HAP-1 (cell line): ENCODE measurements around the gene MED17.
"Not testable (repeated sequence)": the region's sequence is repeated elsewhere in the genome, so short reads cannot be mapped to it uniquely, and the experiment has no call there.

Experiments used
- DNase-seq, 2 experiments: peaks; one replicate each; pipeline ENCODE4 v3.0.0-alpha.2; 2016 to 2020; ENCODE audit warnings: low spot score in 2 of 2
- H3K27me3 ChIP-seq: fragments of 250-450 bp; sonication (Bioruptor Pico); 2 replicates; pipeline ENCODE4 v1.5.1; 2020; ENCODE audit warnings: low read depth, mild to moderate bottlenecking, moderate library complexity
- H3K36me3 ChIP-seq: fragments of 250-450 bp; sonication (Bioruptor Pico); replicated peaks from 2 replicates; pipeline ENCODE4 v1.5.1; 2020; ENCODE audit warnings: mild to moderate bottlenecking
- H3K4me1 ChIP-seq: fragments of 250-450 bp; sonication (Bioruptor Pico); 2 replicates; pipeline ENCODE4 v1.5.1; 2020; ENCODE audit warnings: mild to moderate bottlenecking
- H3K4me3 ChIP-seq: fragments of 250-450 bp; sonication (Bioruptor Pico); 2 replicates; pipeline ENCODE4 v1.5.1; 2020; ENCODE audit warnings: mild to moderate bottlenecking, moderate library complexity
- H3K9me3 ChIP-seq: fragments of 250-450 bp; sonication (Bioruptor Pico); 2 replicates; pipeline ENCODE4 v1.5.1; 2020; ENCODE audit warnings: mild to moderate bottlenecking, moderate library complexity
- in situ Hi-C: fragments of 300-500 bp; cut with MboI; formaldehyde crosslinking; loops from 3 replicates; pipeline ENCODE4 v1.14.3; 2020; ENCODE audit warnings: low sequenced_read_pairs, inconsistent platforms, mixed read lengths

MED17 gene

DNA sequence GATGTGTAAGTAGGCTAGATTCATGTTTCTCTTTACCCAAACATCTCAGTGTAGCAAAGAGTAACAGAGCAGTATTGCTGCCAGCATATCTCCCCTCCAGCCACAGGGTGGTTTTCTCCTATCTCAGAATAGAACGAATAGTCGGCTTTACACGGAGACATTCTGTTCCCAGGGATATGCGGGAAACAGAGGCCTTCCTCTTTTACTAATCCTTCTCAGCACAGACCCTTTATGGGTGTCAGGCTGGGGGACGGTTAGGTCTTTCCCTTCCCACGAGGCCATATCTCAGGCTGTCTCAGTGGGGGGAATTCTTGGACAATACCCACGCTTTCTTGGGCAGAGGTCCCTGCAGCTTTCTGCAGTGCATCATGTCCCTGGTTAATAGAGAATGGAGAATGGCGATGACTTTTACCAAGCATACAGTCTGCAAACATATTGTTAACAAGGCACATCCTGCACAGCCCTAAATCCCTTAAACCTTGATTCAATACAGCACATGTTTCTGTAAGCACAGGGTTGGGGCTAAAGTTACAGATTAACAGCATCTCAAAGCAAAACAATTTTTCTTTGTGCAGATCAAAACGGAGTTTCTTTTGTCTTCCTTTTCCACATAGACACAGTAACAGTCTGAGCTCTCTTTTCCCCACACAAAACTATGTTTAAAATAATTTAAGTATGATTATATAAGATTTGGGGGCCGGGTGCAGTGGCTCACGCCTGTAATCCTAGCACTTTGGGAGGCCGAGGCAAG is 38.9 kb upstream of the MED17 start:
- H3K4me1 ChIP-seq = peaks cover 19% of the 10 kb centered on the region
- not testable (repeated sequence) for H3K4me3 ChIP-seq, H3K27me3 ChIP-seq, H3K9me3 ChIP-seq, H3K36me3 ChIP-seq, DNase-seq
- in situ Hi-C loops = loop anchor here (25.0 kb wide), 1 partner anchor 392 kb away; the partner anchor contains the start of gene PANX1

DNA sequence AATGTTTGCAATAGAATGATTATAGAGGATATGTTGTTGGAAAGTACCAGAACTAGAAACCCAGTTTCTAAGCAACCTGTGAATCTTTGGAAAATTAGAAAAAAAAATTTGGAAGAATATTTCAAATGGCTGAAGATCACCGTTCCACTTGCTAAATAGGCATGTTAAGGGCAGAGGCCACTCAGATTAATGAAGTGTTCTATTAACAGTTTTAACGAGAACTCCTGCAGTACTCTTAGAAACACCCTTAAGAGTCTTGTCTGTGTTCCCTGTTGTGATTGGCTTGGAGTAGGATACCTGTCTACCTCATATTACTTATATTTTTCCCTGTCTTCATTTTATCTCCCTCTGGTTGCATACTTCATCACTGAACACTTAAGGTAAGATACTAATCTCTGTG is 38.0 kb upstream of the MED17 start:
- H3K27me3 ChIP-seq = no peaks in the 10 kb centered on the region
- no peak overlapping the region for H3K4me3 ChIP-seq
- in situ Hi-C loops = loop anchor here (25.0 kb wide), 1 partner anchor 391 kb away; the partner anchor contains the start of gene PANX1
- H3K36me3 ChIP-seq = peaks cover 1% of the 10 kb centered on the region
- peaks cover 25% of the 10 kb centered on the region for H3K4me1 ChIP-seq
- no peak for DNase-seq
- H3K9me3 ChIP-seq = no peaks in the 10 kb centered on the region

DNA sequence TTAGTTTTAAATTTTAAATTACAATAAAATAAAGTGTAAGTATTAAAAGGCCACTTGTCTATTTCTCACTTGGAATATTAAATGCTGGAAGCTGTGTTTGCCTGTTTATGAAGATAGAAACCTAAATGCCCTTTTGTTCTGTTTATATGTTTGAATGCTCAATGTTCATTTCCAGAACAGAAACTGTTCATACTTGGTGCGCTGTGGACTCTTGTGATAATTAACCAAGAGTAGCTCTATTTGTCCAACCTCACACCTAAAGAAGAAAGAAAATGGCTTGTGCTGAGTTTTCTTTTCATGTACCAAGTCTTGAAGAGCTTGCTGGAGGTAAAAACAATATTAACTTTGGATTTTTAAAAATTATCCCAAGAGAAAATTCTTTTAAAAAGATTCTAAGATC is 37.0 kb upstream of the MED17 start:
- no peak for DNase-seq
- in situ Hi-C loops = loop anchor here (25.0 kb wide), 1 partner anchor 390 kb away; the partner anchor contains the start of gene PANX1
- H3K4me3 ChIP-seq = no peak overlapping the region
- no peaks in the 10 kb centered on the region for H3K9me3 ChIP-seq
- H3K4me1 ChIP-seq = peaks cover 28% of the 10 kb centered on the region
- no peaks in the 10 kb centered on the region for H3K27me3 ChIP-seq
- H3K36me3 ChIP-seq = no peaks in the 10 kb centered on the region

DNA sequence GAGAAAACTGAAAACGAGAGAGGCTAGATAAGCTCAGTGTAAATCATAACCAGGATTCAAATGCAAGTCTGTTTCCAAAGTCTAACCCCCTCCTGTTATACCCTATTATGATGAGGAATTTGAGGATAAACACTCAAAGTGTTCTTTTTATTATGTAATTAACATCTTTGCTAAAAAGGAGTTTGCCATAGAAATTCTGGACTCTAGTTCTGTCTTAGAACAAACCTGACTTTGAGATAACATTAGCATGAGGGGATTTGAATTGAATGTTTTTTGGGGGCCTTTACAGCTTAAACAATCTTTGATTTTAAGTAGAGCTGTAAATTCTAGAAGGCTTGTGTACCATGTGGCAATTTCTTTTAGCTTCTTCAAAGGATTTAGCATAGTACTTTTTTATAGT is 33.1 kb upstream of the MED17 start:
- H3K4me3 ChIP-seq = no peak overlapping the region
- H3K27me3 ChIP-seq = no peaks in the 10 kb centered on the region
- H3K9me3 ChIP-seq = no peaks in the 10 kb centered on the region
- in situ Hi-C loops = no loop called here
- H3K36me3 ChIP-seq = peaks cover 6% of the 10 kb centered on the region; the same call in 1 of the 2 replicates
- peaks cover 12% of the 10 kb centered on the region for H3K4me1 ChIP-seq
- peak in 1 of 2 experiments; percentile 93 for DNase-seq

DNA sequence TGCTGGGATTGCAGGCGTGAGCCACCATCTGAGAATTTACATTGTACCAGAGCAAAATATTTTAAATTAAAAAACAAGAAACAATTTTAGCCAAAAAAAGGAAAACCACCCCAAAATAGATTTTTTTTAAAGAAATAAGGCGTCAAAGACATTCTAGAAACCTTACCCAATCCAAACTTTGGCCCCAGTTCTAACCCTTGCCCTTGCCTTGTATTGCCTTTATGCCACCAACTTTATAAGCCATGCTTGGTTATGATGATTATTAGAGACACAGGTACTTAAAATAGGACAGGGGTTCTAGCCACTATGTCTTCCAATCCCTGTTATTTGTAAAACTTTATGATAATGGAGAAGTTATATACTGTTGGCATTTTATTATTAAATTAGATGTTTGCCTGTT is 30.8 kb upstream of the MED17 start:
- in situ Hi-C loops = no loop called here
- peaks cover 6% of the 10 kb centered on the region for H3K36me3 ChIP-seq
- H3K9me3 ChIP-seq = no peaks in the 10 kb centered on the region
- peaks cover 9% of the 10 kb centered on the region for H3K4me1 ChIP-seq
- DNase-seq = no peak
- no peak overlapping the region for H3K4me3 ChIP-seq
- no peaks in the 10 kb centered on the region for H3K27me3 ChIP-seq

DNA sequence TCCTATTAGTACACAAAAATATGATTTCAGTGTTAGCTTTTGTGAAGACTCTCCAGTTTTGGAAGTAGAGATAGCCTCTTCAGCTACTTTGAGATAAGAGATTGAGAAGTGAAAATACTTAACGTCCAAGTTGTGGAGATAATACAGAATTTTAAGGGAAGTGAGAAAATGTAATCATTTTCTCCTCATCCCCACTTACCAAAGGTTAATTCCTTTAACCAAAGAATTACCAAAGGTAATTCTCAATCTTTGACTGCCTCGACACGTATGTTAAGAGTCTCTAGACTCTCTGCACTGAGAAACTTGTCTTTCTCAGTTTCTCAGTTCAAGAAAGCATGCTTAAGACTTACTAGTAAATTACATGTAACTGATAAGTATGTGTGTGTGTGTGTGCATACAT is 27.3 kb upstream of the MED17 start:
- Histone ChIP-seq H3K27me3 (no peaks in the 10 kb centered on the region), H3K4me3 (no peak overlapping the region), H3K4me1 (no peaks in the 10 kb centered on the region), H3K9me3 (no peaks in the 10 kb centered on the region), H3K36me3 (peaks cover 20% of the 10 kb centered on the region)
- in situ Hi-C loops = no loop called here
- DNase-seq = no peak

DNA sequence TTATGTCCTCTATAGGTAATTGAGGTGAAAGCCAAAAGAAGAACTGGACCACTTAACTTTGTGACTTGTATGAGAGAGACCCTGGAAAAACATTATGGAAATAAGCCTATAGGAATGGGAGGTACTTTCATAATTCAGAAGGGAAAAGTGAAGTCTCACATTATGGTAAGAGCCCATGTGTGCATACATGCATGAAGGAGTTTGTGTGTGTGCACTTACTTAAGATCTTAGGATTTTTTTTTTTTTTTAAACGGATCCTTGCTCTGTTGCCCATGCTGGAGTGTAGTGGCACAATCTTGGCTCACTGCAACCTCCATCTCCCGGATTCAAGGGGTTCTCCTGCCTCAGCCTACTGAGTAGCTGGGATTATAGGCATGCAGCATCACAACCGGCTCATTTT is 26.8 kb upstream of the MED17 start:
- in situ Hi-C loops = no loop called here
- Histone ChIP-seq H3K27me3 (no peaks in the 10 kb centered on the region), H3K4me1 (no peaks in the 10 kb centered on the region), H3K9me3 (no peaks in the 10 kb centered on the region), H3K36me3 (peaks cover 22% of the 10 kb centered on the region), H3K4me3 (no peak overlapping the region)
- DNase-seq = no peak

DNA sequence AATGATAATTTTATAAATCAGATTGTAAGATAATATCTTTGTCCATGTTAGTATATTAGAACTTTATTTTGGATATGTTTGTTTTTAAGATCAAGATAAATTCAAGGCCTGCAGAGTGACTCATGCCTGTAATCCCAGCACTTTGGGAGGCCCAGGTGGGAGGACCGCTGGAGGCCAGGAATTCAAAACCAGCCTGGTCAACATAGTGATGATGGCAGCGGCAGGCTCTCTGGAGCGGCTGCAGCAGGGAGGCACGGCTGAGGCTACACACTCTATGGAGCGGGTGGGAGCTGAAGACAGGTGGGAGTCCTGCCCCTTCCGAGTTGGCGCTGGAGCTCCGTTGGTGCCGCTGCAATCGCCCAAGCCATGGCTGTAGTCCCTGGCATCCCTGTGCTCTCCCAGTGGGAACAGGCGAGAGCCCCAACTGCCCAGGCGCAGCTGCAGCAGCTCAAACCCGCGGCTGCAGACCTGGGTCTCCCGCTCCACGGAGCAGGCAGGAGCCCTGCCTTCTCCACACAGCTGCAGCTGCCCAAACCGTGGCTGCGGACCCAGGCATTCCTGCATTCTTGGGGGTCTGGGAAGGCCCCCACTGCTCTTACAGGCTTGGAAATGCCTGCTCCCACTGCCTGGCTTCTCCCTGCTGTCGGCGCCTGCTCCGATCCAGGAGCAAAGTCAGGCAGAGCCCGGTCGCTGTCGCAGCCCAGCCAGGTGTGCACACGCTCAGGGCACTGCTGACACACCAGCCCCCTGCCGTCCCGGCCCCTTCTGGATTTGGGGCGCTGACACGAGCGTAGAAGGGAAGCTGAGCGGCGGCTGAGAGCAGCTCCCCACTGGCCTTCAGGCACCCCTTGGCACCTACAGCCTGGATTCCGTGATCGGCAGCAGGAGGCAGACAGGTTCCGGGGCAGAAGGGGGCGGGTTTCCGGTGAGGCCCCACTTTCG is 25.9 kb upstream of the MED17 start:
- Histone ChIP-seq H3K36me3 (peaks cover 28% of the 10 kb centered on the region), H3K4me3 (no peak overlapping the region), H3K9me3 (no peaks in the 10 kb centered on the region), H3K27me3 (no peaks in the 10 kb centered on the region), H3K4me1 (no peaks in the 10 kb centered on the region)
- in situ Hi-C loops = no loop called here
- DNase-seq = no peak

DNA sequence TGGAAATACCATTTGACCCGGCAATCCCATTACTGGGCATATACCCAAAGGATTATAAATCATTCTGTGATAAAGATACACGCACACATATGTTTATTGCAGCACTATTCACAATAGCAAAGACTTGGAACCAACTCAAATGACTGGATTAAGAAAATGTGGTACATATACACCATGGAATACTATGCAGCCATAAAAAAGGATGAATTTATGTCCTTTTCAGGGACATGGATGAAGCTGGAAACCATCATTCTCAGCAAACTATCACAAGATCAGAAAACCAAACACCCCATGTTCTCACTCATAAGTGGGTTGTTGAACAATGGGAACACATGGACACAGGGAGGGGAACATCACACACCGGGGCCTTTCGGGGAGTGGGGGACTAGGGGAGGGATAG is 25.0 kb upstream of the MED17 start:
- in situ Hi-C loops, H3K4me1 ChIP-seq: not testable (repeated sequence)
- H3K36me3 ChIP-seq = peaks cover 28% of the 10 kb centered on the region

DNA sequence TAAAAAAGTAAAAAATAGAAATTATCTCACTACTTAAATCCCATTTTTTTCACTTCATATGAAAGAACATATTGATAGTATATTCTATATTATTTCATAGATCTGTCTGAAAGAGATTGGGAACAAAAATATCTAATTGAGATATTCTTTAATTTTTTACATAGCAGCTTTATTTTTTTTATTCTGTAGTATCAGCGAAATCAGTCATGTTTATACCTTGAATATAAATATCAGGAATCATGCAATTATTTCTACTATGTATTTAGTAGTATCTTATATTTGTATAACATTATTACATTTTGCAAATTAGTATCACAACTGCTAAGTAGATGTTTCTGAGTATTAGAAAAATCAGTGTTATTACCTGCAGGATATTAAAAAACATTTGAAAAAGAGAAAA is 22.2 kb upstream of the MED17 start:
- no peaks in the 10 kb centered on the region for H3K9me3 ChIP-seq
- H3K4me3 ChIP-seq = no peak overlapping the region
- H3K36me3 ChIP-seq = peaks cover 21% of the 10 kb centered on the region
- H3K27me3 ChIP-seq = no peaks in the 10 kb centered on the region
- no peaks in the 10 kb centered on the region for H3K4me1 ChIP-seq
- DNase-seq = no peak
- in situ Hi-C loops = no loop called here

More for the DNA sequence above, 25.0 kb upstream of the MED17 start:
- H3K27me3 ChIP-seq, H3K9me3 ChIP-seq, H3K4me3 ChIP-seq, DNase-seq: not testable (repeated sequence)

DNA sequence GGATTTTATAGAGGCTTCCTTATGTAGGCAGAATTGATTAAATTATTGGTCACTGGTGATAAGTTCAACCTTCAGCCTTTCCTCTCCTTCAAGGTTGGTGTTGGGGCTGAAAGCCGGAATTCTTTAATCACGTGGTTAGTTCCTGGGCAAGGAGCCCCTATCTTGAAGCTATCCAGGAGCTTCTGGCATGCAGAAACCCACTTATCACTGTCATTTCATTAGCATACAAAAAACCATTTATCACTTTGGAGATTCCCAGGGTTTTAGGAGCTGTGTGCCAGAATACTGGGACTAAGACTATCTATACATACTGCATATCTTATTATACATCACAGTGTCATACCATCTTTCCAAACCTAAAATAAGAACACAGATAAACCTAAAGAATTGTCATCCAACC is 18.5 kb upstream of the MED17 start:
- H3K4me3 ChIP-seq = no peak overlapping the region
- no peaks in the 10 kb centered on the region for H3K4me1 ChIP-seq
- peaks cover 8% of the 10 kb centered on the region for H3K36me3 ChIP-seq
- H3K27me3 ChIP-seq = no peaks in the 10 kb centered on the region
- no peak for DNase-seq
- in situ Hi-C loops = no loop called here
- H3K9me3 ChIP-seq = no peaks in the 10 kb centered on the region

DNA sequence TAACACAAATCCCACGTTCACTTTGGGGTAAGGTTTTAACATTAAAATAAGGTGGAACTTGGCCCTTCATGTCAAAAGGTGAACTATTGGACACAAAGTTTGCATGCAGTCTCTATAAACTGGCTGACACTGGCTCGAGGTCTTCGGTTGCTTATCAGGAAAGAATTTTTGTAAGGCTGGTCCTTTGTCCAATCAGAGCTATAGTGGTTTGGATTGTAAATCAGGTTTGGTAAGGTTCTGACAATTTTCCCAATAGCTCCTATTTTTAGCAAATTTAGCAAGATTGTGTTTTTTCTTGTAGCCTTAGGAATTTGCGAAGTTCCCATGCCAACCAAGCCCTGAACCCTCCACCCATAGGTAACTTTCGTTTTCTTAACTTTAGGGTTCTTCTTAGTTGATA is 17.6 kb upstream of the MED17 start:
- Histone ChIP-seq H3K9me3 (no peaks in the 10 kb centered on the region), H3K4me3 (no peak overlapping the region), H3K36me3 (peaks cover 8% of the 10 kb centered on the region), H3K4me1 (no peaks in the 10 kb centered on the region), H3K27me3 (no peaks in the 10 kb centered on the region)
- in situ Hi-C loops = no loop called here
- no peak for DNase-seq

DNA sequence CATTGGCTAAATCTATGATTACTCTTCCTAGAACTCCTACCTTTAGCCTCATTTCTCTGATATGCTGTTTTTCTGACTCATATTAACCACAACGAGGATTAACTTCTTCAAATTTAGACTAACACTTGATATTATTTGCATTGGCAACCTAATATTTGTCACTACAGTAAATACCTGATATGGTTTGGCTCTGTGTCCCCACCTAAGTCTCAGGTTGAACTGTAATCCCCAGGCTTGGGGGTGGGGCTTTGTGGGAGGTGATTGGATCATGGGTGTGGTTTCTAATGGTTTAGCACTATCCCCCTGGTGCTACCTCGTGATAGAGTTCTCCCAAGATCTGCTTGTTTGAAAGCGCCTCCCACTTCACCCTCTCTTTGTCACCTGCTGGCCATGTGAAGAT is 17.1 kb upstream of the MED17 start:
- no peak for DNase-seq
- no peak overlapping the region for H3K4me3 ChIP-seq
- no peaks in the 10 kb centered on the region for H3K4me1 ChIP-seq
- H3K27me3 ChIP-seq = no peaks in the 10 kb centered on the region
- peaks cover 8% of the 10 kb centered on the region for H3K36me3 ChIP-seq
- in situ Hi-C loops = no loop called here
- H3K9me3 ChIP-seq = no peaks in the 10 kb centered on the region

DNA sequence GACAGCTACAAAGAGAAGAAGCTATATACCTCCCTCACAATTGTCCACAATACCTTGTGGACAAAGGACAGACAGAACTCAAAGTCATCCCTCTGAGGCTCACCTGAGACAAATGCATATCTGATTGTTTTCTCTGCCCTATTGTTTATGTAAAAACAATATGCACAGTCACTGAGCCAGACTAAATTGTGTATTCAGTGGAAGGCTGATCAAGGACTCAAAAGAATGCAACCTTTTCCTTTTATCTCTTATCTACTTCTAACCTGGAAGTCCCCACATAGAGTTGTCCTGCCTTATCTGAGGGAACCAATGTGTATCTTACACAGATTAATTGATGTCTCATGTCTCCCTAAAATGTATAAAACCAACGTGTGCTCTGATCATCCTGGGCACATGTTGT is 13.9 kb upstream of the MED17 start:
- no peak for DNase-seq
- H3K9me3 ChIP-seq = no peaks in the 10 kb centered on the region
- H3K27me3 ChIP-seq = no peaks in the 10 kb centered on the region
- H3K4me1 ChIP-seq = no peaks in the 10 kb centered on the region
- H3K4me3 ChIP-seq = no peak overlapping the region
- in situ Hi-C loops = no loop called here
- no peaks in the 10 kb centered on the region; the same call in 1 of the 2 replicates for H3K36me3 ChIP-seq
